HL-60 (cell line): ENCODE data around the gene SLC25A12.

Experiments used
- CTCF ChIP-seq: IDR thresholded peaks from one replicate; pipeline ENCODE4 v1.5.1; 2011; ENCODE audit warnings: low read length, control low read depth, inconsistent platforms; ENCODE audit not compliant: insufficient read depth
- POLR2AphosphoS5 ChIP-seq: IDR thresholded peaks from 2 replicates; pipeline ENCODE4 v1.6.1; 2012; ENCODE audit warnings: low read depth

GRCh38 chr2:171792886-171793580 lies 101.0 kb downstream of the SLC25A12 start:
- no peak for TF ChIP-seq CTCF
- TF ChIP-seq POLR2AphosphoS5: no peak
